Upper lobe of left lung (tissue), 4 donors: Measurements from ENCODE around the gene NQO1.

Experiments
- POLR2A ChIP-seq, 4 donors: fragments of 450-650 bp; IDR thresholded peaks; one replicate each; pipeline ENCODE4 v1.5.1; 2016 to 2017; ENCODE audit warnings: antibody characterized with exemption in 4 of 4, mild to moderate bottlenecking in 2 of 4
- POLR2AphosphoS5 ChIP-seq, 2 donors: sonication (generic); formaldehyde crosslinking; IDR thresholded peaks; one replicate each; pipeline ENCODE4 v1.5.1; 2017; ENCODE audit warnings: antibody characterized with exemption in 2 of 2
- TF ChIP-seq, protein P1 (sequence below), 6 experiments: fragments of 450-650 bp in 4 of 6; fragments of 200-600 bp in 2 of 6; sonication (generic) in 2 of 6; IDR thresholded peaks; one replicate each; pipeline ENCODE4 v1.5.1; 2016 to 2019; ENCODE audit warnings: antibody characterized with exemption in 6 of 6

DNA sequence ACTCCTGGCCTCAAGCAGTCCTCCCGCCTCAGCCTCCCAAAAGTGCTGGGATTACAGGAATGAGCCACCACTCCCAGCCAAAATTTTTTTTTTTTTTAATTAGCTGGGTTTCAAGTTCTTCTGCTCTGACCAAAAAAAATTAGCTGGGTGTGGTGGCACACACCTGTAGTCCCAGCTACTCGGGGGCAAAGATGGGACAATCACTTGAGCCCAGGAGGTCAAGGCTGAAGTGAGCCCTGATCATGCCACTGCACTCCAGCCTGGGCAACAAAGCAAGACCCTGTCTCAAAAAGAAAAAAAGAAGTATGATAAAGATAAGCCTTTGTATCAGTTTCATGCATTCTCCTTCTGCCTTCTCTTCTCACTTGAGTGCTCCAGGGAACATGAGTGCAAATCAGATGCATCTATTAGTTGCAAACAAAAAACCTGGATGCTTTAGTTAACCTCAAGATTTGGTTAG lies 1.9 kb downstream of the NQO1 start:
- TF ChIP-seq POLR2A (IDR thresholded peaks at IDR 0.05) (no peak), POLR2AphosphoS5 (IDR thresholded peaks at IDR 0.05) (no peak)
- TF ChIP-seq, protein P1, sequence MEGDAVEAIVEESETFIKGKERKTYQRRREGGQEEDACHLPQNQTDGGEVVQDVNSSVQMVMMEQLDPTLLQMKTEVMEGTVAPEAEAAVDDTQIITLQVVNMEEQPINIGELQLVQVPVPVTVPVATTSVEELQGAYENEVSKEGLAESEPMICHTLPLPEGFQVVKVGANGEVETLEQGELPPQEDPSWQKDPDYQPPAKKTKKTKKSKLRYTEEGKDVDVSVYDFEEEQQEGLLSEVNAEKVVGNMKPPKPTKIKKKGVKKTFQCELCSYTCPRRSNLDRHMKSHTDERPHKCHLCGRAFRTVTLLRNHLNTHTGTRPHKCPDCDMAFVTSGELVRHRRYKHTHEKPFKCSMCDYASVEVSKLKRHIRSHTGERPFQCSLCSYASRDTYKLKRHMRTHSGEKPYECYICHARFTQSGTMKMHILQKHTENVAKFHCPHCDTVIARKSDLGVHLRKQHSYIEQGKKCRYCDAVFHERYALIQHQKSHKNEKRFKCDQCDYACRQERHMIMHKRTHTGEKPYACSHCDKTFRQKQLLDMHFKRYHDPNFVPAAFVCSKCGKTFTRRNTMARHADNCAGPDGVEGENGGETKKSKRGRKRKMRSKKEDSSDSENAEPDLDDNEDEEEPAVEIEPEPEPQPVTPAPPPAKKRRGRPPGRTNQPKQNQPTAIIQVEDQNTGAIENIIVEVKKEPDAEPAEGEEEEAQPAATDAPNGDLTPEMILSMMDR (IDR thresholded peaks at IDR 0.05) = no peak
